Embryonic facial prominence (tissue), 1 donor: Measurements from ENCODE around the gene ISYNA1.
A peak's percentile ranks its signal among the peaks of the same experiment; 100 is the strongest.
"Not testable (repeated sequence)": the region's sequence is repeated elsewhere in the genome, so short reads cannot be mapped to it uniquely, and the experiment has no call there.

ENCODE experiments used
- DNase-seq: peaks from one replicate; pipeline ENCODE4 v3.0.0-alpha.2; 2016; ENCODE audit errors: extremely low spot score

ISYNA1 gene

GRCh38 chr19:18419195-18419698 is 18.7 kb downstream of the ISYNA1 start, which contains the start of gene SSBP4:
SSBP4 (plus strand) TSS chr19:18419398; CDS start chr19:18419649, 251 bp downstream.
- no peak for DNase-seq

DNA sequence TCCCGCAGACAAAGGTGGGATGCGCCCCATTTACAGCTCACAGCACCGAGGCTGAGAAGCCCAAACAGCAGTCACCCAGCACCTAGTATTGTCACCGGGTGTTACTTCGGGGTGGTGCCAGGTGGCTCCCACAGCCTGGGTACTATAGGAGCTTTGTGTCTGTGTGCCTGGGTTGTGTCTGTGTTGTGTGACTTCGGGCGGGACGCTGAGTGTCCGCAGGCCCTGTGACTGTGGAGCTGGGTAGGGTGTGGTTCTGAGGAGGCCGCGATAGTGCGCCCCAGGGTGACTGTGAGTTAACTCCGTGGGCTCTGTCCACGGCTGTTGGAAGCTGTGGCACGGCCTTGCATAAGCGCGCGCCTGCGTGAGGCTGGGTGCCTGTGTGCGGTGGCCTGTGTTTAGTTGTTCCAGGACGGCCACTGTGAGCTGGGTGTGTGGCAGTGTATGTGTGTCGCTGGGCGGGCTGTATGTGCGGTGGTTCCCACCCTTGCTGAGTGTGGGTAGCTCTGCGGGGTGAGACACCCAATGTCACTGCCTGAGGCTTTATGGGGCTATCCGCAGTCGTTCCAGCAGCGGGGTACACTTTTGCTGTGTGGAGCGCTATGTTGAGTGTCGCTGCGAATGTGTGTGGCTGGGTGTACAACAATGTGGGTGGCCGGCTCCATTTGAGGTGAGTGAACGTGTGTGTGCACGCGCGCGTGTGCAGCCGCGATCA is 19.3 kb downstream of the ISYNA1 start:
- no peak for DNase-seq

- no peak for DNase-seq
Observed at GRCh38 chr19:18418029-18418482, 19.9 kb downstream of the ISYNA1 start.

GRCh38 chr19:18417250-18418028 is 20.5 kb downstream of the ISYNA1 start:
- no peak for DNase-seq

DNA sequence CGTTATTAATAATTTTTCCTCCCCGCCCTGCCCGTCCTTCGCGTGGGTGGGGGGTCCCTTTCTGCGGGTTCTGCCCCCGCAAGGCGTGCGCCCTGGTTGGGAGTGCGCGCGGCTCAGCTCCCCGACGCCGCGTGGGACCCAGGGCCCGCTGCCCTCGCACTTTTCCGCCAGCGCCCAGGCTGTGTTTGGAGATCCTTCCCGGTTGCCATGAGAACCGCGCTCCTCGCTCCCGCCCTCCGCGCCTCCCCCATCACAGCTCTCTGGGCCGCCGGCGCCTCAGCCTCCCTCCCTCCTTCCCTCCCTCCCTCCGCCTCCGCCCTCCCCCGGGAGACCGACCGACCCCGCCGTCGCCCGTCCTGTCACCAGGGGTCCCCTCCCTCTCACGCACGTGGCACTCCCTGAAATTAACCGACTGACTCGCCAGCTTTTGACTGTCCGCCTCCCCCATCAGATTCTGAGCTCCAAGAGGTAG is 21.1 kb downstream of the ISYNA1 start:
- DNase-seq: peak; percentile 87

- DNase-seq: no peak
Observed at GRCh38 chr19:18415178-18415867, 22.6 kb downstream of the ISYNA1 start.

DNA sequence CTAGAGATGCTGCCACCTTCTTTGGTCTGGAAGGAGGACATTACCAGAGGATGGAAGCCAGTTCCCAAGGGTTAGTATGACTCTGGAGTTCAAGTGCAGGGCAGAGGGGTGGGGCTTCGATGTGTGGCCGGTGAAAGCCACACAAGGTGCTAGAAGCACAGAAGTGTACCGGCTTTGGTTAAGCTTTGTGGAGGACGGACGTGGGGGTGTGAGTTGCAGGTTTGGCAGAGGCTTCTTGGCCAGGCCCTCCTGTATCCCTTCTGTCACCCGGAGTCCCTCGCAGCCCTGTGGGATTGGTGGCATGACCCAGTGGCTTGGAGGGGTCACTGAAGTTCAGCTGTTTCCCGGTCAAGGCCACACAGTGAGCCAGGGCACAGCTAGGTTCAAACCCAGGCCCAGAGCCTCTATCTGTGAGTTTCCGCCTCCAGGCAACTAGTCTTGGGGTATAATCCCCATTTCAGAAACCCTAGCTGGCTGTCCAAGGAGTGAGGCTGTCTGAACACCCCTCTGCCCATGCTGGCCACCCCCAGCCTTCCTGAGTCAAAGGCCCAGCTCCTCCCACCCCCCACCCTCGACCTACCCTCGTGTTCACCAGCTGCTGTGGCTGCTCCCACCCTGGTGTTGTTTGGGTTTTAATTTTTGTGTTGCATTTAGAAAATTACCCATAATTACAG is 23.3 kb downstream of the ISYNA1 start:
- no peak for DNase-seq

- DNase-seq: no peak
Observed at GRCh38 chr19:18412610-18413239, 25.2 kb downstream of the ISYNA1 start.

- no peak for DNase-seq
Observed at GRCh38 chr19:18408053-18408476, 29.9 kb downstream of the ISYNA1 start.

GRCh38 chr19:18406749-18407148 is 31.2 kb downstream of the ISYNA1 start:
- no peak for DNase-seq

GRCh38 chr19:18405754-18406153 is 32.2 kb downstream of the ISYNA1 start:
- DNase-seq: not testable (repeated sequence)

DNA sequence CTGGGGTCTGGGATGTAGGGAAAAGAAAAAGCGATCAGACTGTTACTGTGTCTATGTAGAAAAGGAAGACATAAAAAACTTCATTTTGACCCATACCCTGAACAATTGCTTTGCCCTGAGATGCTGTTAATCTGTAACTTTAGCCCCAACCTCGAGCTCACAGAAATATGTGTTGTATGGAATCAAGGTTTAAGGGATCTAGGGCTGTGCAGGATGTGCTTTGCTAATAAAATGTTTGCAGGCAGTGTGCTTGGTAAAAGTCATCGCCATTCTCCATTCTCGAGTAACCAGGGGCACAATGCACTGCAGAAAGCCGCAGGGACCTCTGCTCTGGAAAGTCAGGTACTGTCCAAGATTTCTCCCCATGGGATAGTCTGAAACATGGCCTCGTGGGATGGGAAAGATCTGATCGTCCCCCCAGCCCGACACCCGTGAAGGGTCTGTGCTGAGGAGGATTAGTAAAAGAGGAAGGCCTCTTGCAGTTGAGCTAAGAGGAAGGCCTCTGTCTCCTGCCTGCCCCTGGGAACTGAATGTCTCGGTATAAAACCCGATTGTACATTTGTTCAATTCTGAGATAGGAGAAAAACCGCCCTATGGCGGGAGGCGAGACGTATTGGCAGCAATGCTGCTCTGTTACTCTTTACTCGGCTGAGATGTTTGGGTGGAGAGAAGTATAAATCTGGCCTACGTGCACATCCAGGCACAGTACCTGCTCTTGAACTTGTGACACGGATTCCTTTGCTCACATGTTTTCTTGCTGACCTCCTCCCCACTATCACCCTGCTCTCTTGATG is 35.3 kb downstream of the ISYNA1 start:
- DNase-seq: not testable (repeated sequence)

GRCh38 chr19:18401580-18402112 is 36.3 kb downstream of the ISYNA1 start:
- peak; percentile 36 for DNase-seq

DNA sequence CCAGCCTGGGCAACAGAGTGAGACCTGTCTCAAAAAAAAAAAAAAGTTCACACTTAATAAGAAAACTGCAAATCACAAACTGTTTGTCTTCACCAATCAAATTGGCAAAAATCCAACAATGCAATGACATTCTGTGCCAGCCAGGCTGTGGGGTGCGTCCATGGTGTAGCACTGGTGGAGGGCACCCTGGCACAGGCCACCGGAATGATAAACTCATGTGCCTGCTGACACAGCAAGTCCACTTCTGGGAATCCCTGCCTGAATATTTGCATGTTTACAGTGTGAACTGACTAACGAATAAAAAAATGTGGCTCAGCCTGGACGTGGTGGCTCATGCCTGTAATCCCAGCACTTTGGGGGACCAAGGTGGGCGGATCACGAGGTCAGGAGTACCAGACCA is 38.9 kb downstream of the ISYNA1 start:
- DNase-seq: no peak

GRCh38 chr19:18397242-18398202 is 40.4 kb downstream of the ISYNA1 start, which contains the start of gene LRRC25:
LRRC25 (minus strand) TSS chr19:18397622; CDS start chr19:18396963, 659 bp downstream.
- no peak for DNase-seq

- DNase-seq: no peak
Observed at GRCh38 chr19:18396471-18397241, 41.3 kb downstream of the ISYNA1 start.

GRCh38 chr19:18393836-18394235 is 44.1 kb downstream of the ISYNA1 start:
- no peak for DNase-seq

GRCh38 chr19:18392926-18393325 is 45.0 kb downstream of the ISYNA1 start:
- DNase-seq: no peak
